Renal cortex interstitium (tissue), 11 donors: ENCODE results near the gene PSME3IP1. TPM values are rescaled to one million over a fixed set of nuclear protein-coding genes. Genes with fewer than 3 reads are reported as not detected.

Experiments
- DNase-seq, 11 donors: peaks; one replicate each; pipeline ENCODE4 v3.0.0-alpha.2; 2013; ENCODE audit warnings: low read depth in 9 of 11, low spot score in 4 of 11; ENCODE audit errors: extremely low read depth in 1 of 11
- polyA plus RNA-seq, 3 donors: library from polyadenylated mRNA; unstranded; fragments of 120-200 nt; gene quantifications; one replicate each; pipeline ENCODE4 v1.2.1, GENCODE V29; 2013; ENCODE audit not compliant: insufficient read length in 3 of 3

The PSME3IP1 gene
- polyA plus RNA-seq, 3 donors: 104 to 126 (median 125) TPM

DNA sequence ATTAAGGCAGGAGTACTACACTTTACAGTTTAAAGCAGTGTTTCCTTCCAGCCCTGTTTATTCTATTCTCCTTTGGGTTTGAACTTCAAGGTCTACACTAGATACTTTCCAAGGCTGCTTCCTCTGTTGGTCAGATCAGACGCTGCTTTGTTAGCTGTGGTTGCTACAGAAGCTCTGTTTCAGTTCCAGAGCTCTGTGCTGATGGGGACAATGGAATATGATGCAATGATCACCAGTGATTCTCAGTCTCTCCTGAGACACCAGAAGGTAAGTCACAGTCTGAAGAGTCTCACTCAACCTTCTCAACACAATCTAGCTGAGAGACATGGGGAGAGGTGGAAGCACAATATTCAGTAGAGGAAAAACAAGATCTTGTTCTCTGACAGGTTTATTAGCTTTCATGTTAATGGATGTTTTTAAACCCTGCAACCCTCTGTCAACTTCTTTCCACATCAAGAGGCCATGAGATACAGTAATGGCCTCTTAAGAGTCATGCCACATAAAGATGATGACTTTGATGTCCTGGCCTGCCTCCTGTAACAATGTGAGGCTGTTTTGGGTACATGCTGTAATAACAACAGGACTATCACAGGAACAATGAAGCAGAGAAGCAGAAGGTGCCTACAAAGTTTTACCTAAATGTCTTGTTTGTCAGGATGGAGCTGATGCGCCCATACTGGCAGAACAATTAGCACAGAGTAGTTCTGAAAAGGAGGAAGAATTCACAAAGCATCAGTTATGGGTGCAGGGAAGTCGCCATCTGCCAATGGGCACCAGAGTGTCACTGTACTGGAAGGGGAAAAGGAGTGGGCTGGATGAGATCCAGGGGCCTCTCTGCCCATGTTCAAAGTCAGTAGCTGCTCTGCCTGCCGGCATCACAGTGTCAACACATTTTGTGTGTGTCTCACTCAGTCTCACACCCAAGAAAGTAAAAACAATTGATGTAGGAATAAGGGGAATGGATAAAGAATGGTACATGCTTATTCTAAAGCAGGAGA, 33.4 kb downstream of the PSME3IP1 start:
- no peak for DNase-seq

DNA sequence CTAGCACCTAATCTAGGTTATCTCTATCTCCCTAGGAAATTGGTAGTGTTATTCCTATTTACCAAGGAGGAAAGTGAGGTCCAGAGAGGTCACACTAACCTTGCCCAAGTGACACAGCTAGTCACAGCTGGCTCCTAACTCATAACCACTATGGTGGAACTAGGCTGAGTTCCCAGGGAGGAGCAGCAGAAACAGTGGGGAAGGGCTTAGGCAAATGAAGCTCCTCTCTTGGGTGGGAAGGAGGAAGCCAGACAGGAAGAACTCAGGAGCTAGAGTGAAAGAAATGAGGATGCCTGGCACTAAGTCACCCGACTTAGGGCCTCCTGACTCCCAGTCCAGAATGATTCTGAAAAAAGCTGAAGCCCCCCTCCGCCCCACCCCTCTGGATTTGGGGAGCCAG, 34.5 kb downstream of the PSME3IP1 start:
- DNase-seq: no peak

DNA sequence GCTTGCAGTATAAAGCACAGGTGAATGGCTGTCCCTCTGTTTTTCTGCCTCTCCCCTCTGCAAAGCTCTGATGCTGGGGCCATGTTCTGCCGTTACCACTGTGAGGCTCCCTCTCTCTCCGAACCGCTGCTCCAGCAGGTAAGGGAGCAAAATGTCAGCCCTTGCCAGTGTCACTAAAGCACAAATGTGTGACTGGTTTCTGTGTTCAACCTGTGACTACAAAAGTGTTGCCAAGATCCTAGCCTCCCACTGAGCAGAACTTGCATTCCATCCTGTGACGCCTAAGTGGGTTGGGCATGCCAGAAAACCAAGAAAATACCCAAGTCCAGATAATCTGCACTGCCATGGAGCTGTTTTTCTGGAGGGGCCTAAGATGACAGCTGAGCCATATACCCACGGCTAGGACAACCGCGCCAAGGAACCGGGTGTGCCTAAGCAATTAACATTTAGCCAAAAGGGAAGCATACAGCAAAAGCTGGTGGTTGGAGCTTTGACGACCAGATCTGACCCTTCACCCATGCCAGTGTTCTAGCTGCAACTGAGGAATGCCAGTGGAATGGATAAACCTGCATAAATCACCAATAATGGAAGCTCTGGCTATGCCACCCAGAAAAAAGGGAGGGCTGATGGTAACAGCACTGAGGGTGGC, 35.0 kb downstream of the PSME3IP1 start:
- no peak for DNase-seq

DNA sequence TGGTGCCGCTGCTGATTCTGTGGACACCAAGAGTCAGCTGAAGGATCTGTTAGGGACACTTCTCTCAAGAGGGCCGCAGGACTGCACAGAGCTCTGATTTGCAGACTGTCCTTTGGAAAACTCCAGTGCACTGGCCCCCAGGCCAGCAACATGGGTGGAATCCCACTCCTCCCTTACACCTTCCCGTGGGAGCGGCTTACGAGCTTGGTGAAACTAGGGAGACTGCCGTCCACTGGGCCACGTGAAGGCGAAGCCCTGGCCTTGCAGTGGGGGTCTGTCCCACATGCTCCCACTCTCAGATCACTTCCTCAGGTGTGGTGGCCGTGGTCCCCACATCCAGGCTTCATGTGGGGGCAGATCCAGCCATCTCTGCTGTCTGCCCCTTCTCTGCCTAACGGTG, 36.4 kb downstream of the PSME3IP1 start:
- no peak for DNase-seq

DNA sequence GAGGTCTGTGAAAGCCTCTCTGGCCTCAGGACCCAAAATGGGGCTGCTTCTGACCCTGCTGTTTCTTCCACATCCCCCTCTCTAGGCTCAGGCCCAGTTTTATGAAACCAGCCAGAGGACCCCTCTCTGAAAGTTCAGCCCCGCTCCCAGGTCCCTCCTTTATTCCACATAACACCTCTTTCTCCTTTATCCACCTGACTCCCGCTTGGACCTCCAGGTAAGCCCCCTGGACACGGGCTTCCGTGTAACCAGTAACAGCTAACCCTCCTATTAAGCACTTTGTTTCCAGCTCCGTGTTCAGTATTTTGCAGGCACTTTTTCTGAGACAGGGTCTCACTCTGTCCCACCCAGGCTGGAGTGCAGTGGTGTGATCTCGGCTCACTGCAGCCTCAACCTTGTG, 37.4 kb downstream of the PSME3IP1 start:
- DNase-seq: no peak

DNA sequence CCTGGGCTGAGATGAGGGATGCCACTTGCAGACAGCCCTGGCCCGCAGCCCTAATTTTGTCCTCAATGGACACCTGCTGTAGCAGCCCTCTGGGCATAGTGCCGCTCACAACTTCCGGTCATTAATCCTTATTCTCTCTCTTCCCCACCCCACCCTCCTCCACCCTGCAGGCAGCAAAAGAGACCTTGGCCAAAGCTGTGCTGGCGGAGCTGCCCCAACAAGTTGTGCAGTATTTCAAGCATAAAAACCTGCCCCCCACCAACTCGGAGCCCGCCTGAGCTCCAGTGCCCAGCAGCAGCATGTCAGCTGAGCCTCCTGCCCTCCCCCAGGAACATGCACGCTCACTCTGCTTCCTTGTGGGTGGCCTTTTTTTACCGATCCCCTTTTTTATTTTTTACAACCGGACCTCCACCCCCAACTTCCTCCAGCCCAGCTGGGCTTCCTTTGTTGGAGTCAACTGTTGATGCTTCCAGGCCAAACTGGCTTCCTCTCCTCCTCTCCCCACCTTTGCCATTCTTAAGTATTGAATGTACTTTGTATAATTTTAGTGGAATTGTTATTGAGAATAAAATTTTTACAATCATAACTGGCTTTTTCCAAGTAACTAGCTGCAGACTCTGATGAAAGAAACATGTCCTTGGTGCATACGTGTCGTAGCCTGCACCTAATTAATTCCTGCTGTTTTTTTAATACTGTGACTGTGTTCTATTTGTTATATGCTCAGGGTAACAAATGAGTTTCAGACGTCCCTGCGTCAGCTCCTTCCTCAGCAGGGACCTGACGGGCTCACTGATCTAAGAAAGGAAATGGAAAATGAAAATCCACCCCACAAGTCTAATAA, 38.2 kb downstream of the PSME3IP1 start:
- DNase-seq: peak in 3 of 11 donors; percentile 31 to 48 (median 42)

DNA sequence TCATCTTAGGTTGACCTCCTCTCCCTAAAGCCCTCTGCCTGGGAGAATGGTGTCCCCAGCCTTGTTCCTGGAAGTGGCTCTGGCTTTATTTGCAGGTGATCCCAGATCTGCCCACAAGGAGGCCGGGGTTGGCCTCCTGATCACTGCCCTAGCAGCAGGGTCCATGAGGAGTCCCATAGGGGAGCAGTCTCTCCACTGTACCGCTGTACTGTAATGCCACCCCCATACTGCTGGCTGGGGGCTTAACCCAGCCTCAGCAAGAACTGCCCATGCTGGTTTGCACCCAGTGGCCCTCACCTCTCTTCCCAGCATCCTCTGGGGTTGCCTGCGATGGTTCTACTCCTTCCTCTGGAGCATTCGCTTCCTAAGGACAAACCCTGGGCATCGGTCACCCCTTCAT, 39.1 kb downstream of the PSME3IP1 start:
- no peak for DNase-seq

DNA sequence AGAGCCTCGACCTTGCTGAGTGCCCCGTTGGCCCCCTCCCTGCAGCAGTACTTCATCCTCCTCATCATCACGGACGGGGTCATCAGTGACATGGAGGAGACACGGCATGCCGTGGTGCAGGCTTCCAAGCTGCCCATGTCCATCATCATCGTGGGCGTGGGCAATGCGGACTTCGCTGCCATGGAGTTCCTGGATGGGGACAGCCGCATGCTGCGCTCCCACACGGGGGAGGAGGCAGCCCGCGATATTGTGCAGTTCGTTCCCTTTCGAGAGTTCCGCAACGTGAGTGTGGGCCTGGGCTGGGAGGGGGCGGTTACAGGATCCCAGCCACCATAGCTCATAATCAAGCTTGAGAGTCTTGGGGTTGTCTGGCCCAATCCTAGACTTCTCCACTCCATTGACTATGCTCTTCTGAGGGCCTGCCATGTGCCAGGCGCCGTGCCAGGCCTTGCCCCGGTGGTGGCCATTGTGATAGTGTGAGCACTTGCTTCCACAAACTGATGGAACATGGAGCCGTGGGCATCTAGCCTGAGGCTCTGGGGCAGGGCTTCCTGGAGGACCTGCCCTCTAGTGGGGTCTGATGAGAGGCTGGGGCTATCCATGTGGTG, 39.7 kb downstream of the PSME3IP1 start:
- DNase-seq: no peak

DNA sequence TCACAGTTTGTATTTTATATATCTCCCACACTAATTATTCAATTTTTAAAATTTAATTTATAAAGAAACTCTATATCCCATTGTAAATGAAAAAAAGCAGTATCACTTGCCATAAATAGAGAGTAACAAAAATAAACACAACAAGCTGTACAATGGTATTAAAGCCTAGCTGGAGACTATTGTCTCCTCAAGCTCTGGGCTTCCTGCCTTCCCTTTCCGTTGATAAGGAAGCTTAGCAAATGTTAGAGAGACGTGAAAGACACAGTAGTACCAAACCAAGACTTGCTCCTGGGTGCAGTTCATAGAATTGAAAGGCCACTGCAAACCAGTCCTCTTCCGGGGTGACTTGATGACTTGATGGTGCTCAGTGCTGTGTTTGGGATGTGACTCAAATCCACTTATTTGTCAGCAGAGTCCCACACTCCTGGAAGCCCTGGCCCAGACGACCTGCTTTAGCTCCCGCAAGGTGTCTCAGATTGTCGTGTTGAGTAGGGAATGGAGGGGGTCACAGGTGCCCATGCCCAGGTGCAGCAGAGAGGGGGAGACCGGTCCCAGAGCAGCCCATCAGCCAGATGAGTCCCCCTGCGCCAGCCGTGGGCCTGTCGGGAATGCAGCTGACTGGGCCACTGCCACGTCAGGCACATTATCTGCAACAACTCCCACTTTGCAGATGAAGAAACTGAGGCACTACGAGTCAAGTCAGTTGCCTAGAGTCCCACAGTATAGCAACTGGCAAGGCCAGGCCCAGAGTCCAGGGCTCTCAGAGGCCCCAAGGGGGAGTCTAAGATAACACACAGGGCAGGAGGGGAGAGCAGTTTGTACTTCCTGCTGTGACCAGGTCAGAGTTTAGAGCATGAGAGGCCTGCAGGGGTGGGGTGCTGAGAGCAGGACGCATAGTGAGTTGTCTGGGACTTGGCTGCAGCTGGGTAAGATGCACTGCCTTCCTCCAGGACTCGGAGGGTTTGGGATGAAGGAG, 40.5 kb downstream of the PSME3IP1 start:
- no peak for DNase-seq

DNA sequence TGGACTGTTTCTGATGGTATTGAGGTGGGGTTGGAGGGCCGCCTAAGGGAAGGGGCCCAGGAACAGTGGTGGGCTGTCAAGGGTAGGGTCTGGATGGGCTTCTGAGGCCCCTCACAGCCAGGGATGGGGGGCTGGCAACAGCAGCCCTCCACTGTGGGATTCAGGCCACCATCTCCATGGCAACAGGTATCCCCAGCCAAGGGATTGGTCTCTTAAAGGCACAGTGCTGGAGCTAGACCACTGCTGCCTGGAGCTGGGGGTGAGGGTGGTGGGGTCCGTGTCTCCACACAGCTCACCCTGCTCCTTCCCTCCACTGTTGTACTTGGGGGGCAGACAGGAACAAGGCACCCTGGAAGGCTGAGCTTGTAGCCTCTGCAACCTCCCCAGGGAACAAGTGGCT, 41.8 kb downstream of the PSME3IP1 start:
- DNase-seq: no peak

DNA sequence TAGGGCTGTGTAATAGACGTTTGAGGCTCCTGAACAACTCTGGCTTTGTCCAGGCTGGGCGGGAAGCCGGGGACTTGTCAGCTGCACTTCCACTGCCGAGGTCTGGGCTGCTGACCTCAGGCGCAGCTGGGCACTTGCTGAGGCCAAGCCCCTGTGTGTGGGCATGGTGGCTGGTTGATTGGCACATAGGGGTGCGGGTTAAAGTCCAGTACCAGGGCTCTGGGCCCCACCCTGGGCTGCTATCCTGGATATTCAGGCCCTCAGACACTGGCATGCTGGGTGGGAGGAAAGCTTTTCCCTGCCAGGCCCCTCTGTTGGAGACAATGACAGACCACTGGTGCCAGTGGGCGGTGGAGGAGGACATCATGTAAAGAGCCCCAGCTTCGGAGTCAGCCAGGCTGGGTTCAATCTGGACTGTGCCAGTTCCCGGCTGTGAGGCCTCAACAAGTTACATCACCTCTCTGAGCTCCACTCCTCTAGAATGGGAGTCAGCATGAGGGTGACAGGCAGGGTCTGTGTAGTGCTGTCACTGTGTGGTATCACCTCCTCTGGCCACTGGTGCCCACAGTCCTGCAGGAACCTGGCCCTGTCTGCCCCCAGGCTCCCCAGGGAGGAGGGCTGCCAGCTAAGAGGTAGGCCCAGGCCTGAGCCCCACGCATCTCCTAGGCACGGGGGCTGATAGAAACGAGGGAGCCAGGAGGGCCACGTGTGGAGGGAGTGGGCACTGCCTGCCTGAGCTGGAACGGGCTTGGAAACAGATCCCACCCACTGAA, 42.5 kb downstream of the PSME3IP1 start:
- DNase-seq: no peak

DNA sequence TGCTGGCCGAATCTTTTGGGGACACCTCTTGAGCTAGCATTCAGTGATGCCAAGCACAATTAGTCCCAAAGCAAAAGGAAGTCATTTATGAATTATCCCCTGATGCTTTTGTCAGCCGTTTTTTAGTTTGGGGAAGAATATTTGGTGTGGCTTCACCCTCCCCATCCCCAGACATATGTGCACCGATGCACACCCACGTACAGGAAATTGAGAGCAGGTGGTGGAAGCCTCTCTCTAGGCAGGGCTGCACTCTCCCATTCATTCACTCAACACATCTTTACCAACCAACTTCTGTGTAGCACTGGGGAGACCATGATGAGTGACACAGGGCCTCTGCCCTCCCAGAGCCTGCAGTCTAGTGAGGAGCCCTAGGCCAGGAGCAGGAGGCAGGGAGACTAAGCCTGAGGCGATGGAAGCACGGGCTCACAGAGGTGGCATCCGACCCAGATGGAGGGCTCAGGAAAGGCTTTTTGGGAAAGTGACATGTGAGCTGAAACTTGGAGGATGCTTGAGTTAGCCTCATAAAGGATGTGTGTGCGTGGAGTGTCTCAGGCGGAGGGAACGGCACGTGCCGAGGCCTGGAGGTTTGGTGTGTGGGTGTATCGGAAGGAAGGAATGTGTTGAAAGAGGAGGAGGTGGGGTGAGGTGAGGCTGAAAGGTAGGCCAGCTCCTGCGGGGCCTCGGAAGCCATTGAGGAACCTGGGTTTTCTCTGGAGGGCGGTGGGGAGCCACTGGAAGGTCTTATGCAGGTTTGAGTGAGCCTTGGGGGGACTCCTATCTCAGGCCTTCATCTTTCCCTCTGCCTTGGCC, 43.8 kb downstream of the PSME3IP1 start:
- DNase-seq: no peak

DNA sequence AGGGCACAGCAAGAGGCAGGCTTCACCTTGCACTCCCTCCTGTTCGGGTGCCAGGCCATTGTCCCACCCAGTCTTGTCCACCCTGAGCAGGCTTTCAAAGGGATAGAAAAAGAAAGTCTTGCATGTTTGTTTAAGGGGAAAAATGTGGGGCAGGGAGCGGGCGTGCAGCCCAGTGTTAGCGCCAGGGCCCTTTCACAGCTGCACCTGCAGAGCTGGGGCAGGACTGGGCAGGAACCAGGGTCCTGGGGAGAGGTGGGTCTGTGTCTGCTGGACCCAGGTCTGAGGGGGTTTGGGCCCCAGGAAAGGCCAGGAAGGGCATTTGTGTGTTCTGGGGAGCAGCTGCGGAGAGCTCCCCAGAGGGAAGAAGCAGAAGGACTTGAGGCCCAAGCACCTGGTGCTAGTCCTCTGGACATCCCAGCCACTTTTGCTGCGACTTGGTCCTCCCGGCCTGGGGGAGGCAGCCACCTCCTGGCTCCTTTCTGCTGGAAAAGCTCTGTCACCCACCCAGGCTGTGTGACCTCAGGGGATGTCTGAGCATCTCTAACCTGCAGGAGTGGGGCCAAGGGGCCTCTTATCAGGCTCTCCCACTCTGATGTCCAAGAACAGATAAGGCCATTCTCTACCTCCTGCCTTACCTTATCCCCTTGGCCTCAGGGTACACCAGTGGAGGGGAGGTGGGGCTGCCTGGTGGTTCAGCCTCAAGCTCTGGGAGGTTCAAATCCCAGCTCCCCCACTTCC, 44.7 kb downstream of the PSME3IP1 start:
- DNase-seq: no peak

DNA sequence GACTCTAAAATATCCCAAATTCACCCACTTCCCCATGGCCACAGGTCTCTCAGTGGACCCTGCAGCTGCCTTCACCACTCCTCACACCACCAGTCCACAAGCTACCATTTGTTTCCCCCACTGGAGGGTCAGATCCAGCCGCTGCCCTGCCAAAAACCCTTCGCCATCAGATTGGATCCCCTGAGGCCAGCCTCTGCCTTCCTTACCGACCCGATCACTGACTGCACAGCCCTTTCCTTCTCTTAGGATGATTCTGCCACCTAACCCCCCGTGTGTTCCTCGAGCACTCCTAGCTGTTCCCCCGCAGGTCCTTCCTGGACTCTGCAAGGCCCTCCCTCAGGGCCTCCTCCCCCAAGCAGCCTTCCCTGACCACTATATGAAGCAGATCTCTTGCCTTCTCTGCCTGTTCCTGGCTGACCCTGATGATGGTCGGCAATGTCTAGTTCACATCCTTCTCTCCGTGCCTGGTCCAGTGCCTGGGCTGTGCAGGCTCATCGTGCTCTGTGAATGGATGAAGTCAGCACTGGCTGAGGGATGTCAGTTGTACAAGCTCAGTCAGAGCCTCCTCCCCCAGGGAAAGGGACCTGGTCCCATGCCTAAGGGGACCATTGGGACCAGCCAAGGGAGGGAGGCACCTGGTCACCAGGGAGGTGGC, 47.4 kb downstream of the PSME3IP1 start:
- no peak for DNase-seq

DNA sequence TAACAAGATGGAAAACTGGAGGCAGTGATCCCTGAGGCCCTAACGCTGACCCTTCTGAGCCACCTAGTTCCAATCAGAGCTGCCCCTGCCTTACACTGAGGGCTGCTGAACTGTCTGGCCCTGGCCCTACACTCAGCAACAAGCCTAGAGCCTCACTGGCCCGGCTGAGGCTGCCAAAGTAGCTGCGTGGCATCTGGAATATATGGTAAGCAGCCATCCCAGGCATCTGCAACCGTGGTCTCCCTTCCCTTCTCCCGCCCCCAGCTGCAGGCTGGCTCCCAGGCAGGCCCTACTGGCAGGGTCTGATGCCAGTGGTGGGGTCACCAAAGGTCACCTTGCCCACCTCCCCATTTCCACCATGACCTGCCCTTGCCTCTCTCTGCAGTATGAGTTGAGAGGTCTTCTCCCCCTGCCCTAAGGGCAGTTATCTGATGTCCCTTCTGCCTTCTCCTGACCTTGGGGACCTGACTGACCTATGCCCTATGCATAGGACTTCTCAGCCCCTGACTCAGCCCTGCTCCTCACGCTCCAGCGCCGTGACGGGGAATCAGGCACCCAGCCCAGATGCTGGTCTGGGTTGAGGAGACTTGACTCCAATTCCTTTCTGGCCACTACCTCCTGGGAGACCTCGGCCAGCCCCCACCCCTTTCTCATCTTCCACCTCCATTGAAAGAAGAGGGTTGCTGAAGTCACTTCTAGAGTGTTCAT, 48.1 kb downstream of the PSME3IP1 start:
- DNase-seq: no peak
